ENCODE data around the gene CMIP.

DNA sequence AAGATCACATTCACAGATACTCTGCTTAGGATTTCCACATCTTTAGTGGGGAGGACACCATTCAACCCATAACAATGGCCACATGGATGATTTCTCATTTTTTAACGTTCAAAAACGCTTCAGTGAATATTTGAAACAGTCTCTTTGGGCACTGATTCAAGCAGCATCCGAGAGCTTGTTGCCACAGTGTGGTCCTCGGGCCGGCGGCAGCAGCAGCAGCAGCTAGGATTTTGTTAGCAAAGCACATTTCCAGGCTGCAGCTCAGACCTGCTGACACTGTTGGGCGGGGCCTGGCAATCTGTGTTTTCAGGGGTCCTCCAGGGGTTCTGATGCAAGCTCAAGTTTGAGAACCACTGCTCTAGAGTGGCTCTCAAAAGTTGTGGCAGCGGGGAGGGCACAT is 27.9 kb upstream of the CMIP start:
- TF ChIP-seq, protein P1, sequence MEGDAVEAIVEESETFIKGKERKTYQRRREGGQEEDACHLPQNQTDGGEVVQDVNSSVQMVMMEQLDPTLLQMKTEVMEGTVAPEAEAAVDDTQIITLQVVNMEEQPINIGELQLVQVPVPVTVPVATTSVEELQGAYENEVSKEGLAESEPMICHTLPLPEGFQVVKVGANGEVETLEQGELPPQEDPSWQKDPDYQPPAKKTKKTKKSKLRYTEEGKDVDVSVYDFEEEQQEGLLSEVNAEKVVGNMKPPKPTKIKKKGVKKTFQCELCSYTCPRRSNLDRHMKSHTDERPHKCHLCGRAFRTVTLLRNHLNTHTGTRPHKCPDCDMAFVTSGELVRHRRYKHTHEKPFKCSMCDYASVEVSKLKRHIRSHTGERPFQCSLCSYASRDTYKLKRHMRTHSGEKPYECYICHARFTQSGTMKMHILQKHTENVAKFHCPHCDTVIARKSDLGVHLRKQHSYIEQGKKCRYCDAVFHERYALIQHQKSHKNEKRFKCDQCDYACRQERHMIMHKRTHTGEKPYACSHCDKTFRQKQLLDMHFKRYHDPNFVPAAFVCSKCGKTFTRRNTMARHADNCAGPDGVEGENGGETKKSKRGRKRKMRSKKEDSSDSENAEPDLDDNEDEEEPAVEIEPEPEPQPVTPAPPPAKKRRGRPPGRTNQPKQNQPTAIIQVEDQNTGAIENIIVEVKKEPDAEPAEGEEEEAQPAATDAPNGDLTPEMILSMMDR (IDR thresholded peaks at IDR 0.05; ENCODE audit: borderline replicate concordance, extremely low read depth, low read length, poor library complexity, severe bottlenecking), result no peak
- no peak for TF ChIP-seq EZH2 (IDR thresholded peaks at IDR 0.05; ENCODE audit: borderline replicate concordance, low read depth, low read length, severe bottlenecking)
